Adrenal gland (tissue), 5 donors: ENCODE results near the gene ANKRD6.

Experiments
- POLR2A ChIP-seq, 2 donors: fragments of 450-650 bp; IDR thresholded peaks; one replicate each; pipeline ENCODE4 v1.6.1; 2017; ENCODE audit warnings: antibody characterized with exemption in 2 of 2, mild to moderate bottlenecking in 2 of 2, moderate library complexity in 1 of 2
- TF ChIP-seq, protein P1 (sequence below), 6 experiments: fragments of 450-650 bp in 4 of 6; fragments of 200-600 bp in 2 of 6; sonication (generic) in 1 of 6; IDR thresholded peaks; 1 replicate in 5 of 6; 2 replicates in 1 of 6; pipeline versions ENCODE4 v1.5.1 to v1.8.0; 2016 to 2021; ENCODE audit warnings: antibody characterized with exemption in 6 of 6, mild to moderate bottlenecking in 2 of 6, moderate library complexity in 1 of 6
- donor health status: DM: no; HTN: no; CAD: no.

DNA sequence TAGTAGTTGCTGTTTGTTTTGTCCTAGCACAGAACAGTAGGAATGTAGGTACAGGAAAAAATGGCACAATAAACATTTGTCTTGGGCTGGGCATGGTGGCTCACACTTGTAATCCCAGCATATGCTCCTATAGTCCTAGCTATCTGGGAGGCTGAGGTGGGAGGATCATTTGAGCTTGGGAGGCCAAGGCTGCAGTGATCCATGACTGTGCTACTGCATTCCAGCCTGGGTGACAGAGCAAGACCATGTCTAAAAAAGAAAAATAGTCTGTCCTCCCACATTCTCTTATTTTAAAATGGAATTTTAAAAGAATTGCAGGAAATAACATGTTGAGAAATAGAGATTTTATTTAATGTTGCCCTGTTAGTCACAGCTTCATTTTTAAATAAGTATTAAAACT is 87.8 kb downstream of the ANKRD6 start:
- TF ChIP-seq, protein P1, sequence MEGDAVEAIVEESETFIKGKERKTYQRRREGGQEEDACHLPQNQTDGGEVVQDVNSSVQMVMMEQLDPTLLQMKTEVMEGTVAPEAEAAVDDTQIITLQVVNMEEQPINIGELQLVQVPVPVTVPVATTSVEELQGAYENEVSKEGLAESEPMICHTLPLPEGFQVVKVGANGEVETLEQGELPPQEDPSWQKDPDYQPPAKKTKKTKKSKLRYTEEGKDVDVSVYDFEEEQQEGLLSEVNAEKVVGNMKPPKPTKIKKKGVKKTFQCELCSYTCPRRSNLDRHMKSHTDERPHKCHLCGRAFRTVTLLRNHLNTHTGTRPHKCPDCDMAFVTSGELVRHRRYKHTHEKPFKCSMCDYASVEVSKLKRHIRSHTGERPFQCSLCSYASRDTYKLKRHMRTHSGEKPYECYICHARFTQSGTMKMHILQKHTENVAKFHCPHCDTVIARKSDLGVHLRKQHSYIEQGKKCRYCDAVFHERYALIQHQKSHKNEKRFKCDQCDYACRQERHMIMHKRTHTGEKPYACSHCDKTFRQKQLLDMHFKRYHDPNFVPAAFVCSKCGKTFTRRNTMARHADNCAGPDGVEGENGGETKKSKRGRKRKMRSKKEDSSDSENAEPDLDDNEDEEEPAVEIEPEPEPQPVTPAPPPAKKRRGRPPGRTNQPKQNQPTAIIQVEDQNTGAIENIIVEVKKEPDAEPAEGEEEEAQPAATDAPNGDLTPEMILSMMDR (IDR thresholded peaks at IDR 0.05) = no peak
- TF ChIP-seq POLR2A (IDR thresholded peaks at IDR 0.05) = no peak
